Measurements from ENCODE around the gene CIB4. TPM values are rescaled to one million over a fixed set of nuclear protein-coding genes. Genes with fewer than 3 reads are reported as not detected.

CIB4 gene
- total and polyA plus RNA-seq, 2 of the 13 experiments (the other 11 are each of a cell fraction or from before 2014, with no cell fraction given) = not detected

DNA sequence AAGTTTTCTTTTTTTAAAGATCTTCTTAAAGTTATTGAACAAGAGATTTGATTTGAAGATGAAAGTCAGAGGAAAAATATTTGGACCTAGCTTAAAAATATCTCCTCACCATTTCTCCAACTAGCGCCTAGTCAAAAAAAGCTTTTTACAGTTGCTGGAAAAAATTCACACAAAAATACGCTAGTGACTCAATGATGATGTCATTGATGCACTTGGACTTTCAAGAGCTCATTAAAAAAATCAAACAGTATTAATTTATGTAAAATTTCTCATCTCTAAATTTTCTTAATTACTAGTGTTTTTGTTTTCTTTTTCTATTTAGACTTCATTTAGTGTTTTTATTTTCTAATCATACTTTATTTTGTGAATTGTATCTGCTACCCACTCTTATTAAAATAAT is 41.8 kb downstream of the CIB4 start (continued):
- no peak for TF ChIP-seq ZNF569 (CRISPR knock-in tag; IDR thresholded peaks at IDR 0.05; ENCODE audit: borderline replicate concordance)

GRCh38 chr2:26598996-26599373 is 42.2 kb downstream of the CIB4 start:
- no peak overlapping the region for H2AFZ ChIP-seq (ENCODE audit: low read length)

More at GRCh38 chr2:26598996-26599373, 42.2 kb downstream of the CIB4 start:
- intact Hi-C loops (cut with micrococcal nuclease; ENCODE audit: unreplicated experiment) (no loop called here), in situ Hi-C loops (cut with HindIII; ENCODE audit: extremely low pct_ligation_motif_present, low pct_unique_long_range_greater_than_20kb) (no loop called here)
- Histone ChIP-seq H3K27me3 (ENCODE audit: control insufficient read depth in 1 of 2, insufficient read depth in 2 of 2, low read length in 2 of 2) (peaks cover 0 to 29% of the 10 kb centered on the region in 2 experiments), H3K4me2 (ENCODE audit: low read depth, low read length) (no peak overlapping the region), H4K20me1 (ENCODE audit: insufficient read depth, low read length) (no peaks in the 10 kb centered on the region), H3K9ac (ENCODE audit: insufficient read depth, low read depth, low read length) (no peak overlapping the region), H3K9me3 (ENCODE audit: low read length) (no peaks in the 10 kb centered on the region), H3K36me3 (replicated peaks in 1 of 2; ENCODE audit: control insufficient read depth in 1 of 2, insufficient read depth in 2 of 2, low read length in 2 of 2) (no peaks in the 10 kb centered on the region), H3K4me1 (ENCODE audit: insufficient read depth, low read length) (no peaks in the 10 kb centered on the region), H3K79me2 (ENCODE audit: insufficient read depth, low read length) (no peaks in the 10 kb centered on the region), H3K27ac (ENCODE audit: extremely low read length, insufficient read depth, low read length) (no peak overlapping the region), H3K4me3 (replicated peaks in 1 of 3; ENCODE audit: insufficient read depth in 1 of 3, low read depth in 2 of 3, low read length in 3 of 3) (no peak overlapping the region)
- ChIA-PET CTCF (ENCODE audit: low intra/inter-chr PET ratio, low total read pairs) (no interaction called here), POLR2A (no interaction called here)
- ATAC-seq (no peak), DNase-seq (ENCODE audit: low spot score) (no peak), FAIRE-seq (no peak)
- BruUV-seq (replicated peaks) = no TSS peak
- TF ChIP-seq, protein P1, sequence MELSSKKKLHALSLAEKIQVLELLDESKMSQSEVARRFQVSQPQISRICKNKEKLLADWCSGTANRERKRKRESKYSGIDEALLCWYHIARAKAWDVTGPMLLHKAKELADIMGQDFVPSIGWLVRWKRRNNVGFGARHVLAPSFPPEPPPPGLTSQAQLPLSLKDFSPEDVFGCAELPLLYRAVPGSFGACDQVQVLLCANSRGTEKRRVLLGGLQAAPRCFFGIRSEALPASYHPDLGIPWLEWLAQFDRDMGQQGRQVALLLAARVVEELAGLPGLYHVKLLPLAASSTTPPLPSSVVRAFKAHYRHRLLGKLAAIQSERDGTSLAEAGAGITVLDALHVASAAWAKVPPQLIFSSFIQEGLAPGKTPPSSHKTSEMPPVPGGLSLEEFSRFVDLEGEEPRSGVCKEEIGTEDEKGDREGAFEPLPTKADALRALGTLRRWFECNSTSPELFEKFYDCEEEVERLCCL (CRISPR knock-in tag; IDR thresholded peaks at IDR 0.05; ENCODE audit: borderline replicate concordance) = no peak
- no peak for TF ChIP-seq TCF7L2 (IDR thresholded peaks at IDR 0.05; ENCODE audit: low read depth, low read length)
- no peak for TF ChIP-seq KDM2A (CRISPR knock-in tag; IDR thresholded peaks at IDR 0.05; ENCODE audit: borderline replicate concordance, low read depth)
- no peak for TF ChIP-seq ZNF672 (CRISPR knock-in tag; IDR thresholded peaks at IDR 0.05)
- TF ChIP-seq ZNF879 (CRISPR knock-in tag; IDR thresholded peaks at IDR 0.05) = no peak
- no peak for TF ChIP-seq ZNF276 (CRISPR knock-in tag; IDR thresholded peaks at IDR 0.05; ENCODE audit: low read depth)
- no peak for TF ChIP-seq NFE2 (CRISPR knock-in tag; IDR thresholded peaks at IDR 0.05)
- 24% methylated on average over 4 of the region's 4 CpGs for WGBS (ENCODE audit: low lambda C conversion rate)

All from HepG2 (cell line).